ENCODE measurements around the gene CHCHD5.

CHCHD5 gene

DNA sequence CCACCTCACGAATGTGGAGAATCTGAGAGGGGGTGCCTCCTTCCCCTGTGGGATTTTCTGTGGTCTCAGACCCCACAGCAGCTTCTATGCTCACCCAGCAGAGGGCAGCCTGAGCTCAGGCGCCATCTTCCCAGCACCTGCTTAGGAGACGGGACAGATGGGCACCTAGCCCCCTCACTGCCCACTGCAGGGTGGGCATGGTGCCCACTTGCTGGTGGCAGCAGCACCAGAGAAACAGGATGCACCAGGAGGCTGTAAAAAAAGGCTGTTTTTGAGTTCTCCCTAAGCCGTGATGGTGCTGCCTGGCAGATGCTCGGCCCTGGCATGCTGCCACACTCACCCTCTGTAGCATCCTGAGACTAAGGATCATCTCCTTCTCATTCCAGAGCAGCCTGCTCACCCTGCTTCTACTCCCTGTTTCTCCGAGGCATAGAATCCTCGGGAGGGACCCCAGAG, 42.2 kb downstream of the CHCHD5 start:
- DNase-seq = peak; percentile 73

DNA sequence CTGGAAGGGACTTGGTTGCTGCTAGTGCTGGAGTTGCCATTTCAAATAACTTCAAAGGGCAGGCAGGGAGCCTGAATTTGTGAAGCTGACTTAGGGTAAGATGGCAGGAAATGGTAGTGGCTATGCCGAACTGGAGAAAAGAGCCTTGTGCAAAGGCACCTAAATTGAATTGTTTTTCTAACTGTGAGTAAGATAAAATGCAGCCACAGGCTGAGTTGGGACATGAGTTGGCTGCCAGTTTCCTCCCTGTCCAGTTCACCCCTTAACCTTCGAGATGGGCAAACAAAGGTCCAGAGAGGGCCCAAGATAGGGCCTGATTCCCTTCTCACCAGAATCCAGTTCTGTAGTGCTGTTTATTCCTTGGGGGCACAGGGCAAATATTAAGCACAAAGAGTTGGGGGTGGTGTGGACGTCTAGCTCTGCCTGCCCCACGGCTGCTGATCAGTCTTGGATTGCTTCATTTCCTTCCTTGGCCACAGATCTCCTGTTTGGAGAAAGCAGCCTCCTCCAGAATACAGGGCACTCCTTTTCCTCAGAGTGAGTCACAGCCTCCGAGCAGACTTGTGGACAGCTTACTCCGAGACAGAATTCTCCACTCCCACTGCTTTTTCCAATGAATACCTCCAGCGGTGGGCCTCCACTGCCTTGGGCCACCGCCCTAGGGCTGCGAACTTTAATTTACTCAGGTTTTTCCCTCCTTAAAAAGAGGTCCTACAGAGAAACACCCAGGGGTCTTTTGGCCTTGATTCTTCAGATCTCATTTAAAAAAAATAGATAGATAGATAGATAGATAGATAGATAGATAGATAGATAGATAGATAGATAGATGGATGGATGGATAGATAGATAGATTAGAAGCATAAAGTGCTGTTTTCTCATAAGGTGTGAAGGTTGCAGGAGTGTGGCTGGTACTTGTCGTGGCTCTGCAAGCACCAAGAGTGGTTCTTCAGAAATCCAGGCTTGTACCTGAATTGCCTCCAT, 42.9 kb downstream of the CHCHD5 start:
- DNase-seq = no peak

DNA sequence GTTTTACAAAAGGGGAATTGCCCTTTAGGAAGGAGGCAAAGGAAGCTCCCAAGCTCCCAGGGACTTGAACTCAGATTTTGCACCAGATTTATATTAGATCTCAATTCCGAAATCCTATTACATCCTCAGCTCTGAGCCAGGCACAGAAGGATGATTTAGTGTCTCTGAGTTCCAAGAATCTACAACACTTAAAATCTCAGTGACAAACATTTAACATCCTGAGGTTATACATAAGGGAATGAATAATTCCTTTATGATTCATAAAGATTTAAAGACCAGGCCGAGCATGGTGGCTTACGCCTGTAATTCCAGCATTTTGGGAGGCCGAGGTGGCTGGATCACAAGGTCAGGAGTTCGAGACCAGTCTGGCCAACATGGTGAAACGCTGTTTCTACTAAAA, 44.8 kb downstream of the CHCHD5 start:
- DNase-seq = no peak

DNA sequence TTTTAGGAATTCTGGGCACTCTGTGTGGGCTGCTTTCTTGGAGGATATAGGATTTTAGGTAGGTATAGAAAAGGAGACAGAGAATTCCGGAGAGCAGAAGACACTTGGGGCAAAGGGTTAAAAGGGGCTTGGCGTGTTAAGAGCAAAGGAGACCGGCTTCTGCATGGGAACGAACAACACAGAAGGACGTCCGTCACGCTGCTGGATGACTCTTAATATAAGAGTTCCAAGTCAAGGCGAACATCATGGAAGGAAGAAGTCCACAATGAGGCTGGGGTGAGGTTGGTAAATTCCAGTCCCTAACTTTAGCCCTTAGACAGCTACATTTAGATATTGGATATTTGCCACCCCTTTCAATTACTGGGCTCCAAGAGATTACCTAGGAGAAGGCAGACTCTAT, 45.4 kb downstream of the CHCHD5 start:
- DNase-seq = no peak

DNA sequence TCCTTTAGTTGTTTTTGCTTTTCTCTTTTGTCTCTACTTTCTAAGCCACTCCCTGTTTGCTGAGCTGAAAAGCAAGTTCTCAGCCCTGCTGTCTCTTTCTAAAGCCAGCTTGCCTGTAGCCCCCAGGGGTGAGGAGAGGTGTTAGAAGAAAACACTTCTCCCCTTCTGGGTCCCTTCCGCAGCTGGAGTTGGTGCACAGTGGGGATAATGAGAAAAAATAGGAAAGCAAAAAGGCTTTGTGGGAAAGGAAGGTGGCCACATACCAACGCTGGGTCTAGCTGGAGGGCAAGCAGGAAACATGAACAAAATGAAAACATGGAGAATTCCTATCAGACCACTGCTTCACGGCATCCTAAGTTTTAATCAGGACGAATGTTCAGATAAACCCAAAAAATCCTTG, 45.9 kb downstream of the CHCHD5 start:
- no peak for DNase-seq

DNA sequence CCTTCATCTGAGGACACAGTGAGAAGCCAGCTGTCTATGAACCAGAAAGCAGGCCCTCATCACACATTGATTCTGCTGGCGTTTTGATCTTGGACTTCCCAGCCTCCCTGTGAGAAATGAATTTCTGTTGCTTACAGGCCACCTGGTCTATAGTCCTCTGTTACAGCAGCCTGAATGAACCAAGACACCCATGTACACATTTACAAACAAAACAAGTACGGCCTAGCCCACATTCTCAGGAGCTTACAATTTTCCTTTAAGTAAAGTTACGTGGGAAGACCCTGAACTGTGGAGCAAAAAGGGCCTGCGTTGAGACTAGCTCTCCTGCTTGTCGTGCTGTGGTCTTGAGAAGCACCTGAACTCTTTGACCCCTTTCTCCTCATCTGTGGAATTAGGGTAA, 49.3 kb downstream of the CHCHD5 start:
- DNase-seq = no peak

DNA sequence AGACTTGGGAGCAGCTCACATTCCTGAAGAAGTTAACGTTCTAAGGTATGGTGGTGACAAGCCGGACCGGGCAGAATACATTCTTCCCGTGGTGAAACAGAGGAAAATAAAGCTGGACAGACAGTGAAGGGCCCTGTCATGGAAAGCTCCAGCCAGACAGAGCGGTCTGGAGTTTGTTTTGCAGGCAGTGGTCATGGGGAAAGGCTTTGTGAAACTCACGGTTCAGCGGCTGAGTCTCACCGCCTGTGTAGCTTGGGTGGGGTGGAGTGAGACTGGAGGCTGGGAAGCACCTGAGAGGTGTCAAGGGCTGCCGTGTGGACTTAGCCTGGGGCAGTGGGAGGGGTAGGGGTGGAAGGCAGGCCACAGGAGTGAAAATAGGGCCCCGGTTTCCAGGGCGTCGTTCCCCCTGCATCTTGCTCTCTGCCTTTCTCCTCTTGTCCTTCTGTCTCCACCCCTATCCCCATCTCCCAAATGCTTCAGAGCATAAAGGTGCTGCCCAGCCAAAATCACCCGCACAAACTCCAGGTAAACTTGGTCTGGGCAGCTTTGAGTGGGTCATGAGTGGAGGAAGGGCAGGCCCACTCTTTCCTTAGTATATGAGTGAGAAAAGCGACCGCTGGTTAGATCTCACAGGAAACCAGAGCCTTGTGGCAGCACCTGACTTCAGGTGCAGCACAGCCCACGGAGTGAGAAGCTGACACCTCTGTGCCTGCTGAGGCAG, 49.9 kb downstream of the CHCHD5 start:
- DNase-seq = no peak

DNA sequence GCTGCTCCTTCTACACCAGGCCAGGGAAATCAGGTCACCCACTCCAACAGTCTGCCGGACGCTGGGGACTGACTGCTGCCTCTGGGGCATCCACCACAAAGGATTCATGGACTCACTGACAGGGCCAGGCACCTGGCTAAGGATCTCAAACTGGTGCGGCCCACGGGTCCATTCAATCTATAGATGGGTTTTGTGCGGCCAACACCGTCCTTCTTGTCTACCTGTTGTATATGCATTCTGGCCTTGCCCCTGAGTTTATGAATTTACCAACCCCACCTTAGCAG, 50.4 kb downstream of the CHCHD5 start:
- DNase-seq = no peak

DNA sequence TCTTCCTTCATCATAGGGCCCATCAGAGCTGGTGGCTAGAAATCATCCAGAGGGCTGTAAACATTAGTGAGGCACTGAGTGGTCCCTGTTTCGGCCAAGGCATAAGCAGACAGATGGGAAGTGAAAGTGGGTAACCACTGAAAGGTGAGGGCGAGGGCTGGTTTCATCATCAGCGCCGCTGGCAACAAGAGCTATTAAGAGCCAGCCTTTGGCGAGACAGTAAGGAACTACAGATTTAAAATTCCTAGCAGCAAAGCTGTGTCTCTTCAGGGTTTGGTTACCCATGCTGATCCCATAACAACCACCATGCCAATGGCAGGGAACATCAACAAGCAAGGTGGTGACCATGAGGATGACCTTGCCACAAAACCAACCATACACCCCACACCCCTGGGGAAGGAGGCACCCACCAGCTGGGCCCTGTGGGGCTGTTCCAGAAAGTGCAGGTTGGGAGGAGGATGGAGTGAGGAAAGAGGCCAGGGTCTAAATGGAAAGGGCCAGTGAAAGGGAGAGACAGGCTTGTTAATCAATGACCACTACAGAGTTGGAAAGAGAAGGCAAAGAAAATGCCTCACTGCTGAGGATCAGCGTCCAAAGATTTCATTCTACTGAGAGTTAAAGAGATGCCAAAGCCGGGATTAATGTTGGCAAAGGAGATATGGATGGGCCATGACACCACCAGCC, 52.3 kb downstream of the CHCHD5 start:
- no peak for DNase-seq

DNA sequence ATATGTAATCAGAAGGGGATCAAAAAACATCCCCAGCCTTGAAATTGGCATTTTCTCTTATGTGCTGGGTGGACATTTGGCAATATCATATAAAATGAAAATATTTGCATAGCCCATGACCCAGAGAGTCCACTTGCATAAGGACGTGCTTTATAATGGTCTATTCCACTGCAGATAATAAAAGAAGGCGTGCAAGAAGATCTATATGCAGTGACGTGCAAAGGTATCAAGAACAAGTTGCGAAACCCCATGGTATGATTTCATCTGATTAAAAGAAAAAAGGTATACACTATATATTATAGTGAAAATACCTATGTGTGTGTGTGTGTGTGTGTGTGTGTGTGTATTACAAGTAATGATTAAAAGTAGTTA, 52.9 kb downstream of the CHCHD5 start:
- DNase-seq = no peak
